Activated CD4-positive, alpha-beta T cell treated with anti-CD3 and anti-CD28 coated beads, Interleukin-2, amount 10 ng/mL, durations not matched to agents 7 days and 5 days (primary cell): ENCODE data around the gene GRK5. TPM values are rescaled to one million over a fixed set of nuclear protein-coding genes. Genes with fewer than 3 reads are reported as not detected.
A peak's percentile ranks its signal among the peaks of the same experiment; 100 is the strongest.

Experiments
- CTCF ChIA-PET: fragments of 350-600 bp; sonication (Branson Sonifier 250); formaldehyde crosslinking; loops from one replicate; lab custom pipeline; 2021; ENCODE audit warnings: antibody characterized with exemption; lab: Charles Lee
- POLR2A ChIA-PET: fragments of 350-600 bp; sonication (Branson Sonifier 250); formaldehyde crosslinking; loops from one replicate; lab custom pipeline; 2021; ENCODE audit warnings: antibody characterized with exemption; lab: Charles Lee
- DNase-seq: peaks from one replicate; pipeline ENCODE4 v3.0.0-alpha.2; 2020
- H3K27ac Mint-ChIP-seq: one replicate; pipeline ENCODE4 v1.8.0; 2021; ENCODE audit warnings: mild to moderate bottlenecking, moderate library complexity, mixed read lengths
- H3K27me3 Mint-ChIP-seq: one replicate; pipeline ENCODE4 v1.8.0; 2021; ENCODE audit warnings: mixed read lengths
- H3K36me3 Mint-ChIP-seq: one replicate; pipeline ENCODE4 v1.8.0; 2021; ENCODE audit warnings: low read depth, mixed read lengths
- H3K4me1 Mint-ChIP-seq: one replicate; pipeline ENCODE4 v1.8.0; 2021; ENCODE audit warnings: mixed read lengths
- H3K4me3 Mint-ChIP-seq: one replicate; pipeline ENCODE4 v1.8.0; 2021; ENCODE audit warnings: mild to moderate bottlenecking, moderate library complexity, mixed read lengths
- H3K9me3 Mint-ChIP-seq: one replicate; pipeline ENCODE4 v1.8.0; 2021; ENCODE audit warnings: mixed read lengths
- total RNA-seq, 2 experiments: library from RNA; stranded (reverse); gene quantifications; one replicate each; pipeline ENCODE4 v1.2.3, GENCODE V29; 2021

The GRK5 gene
- total RNA-seq, 2 experiments from 2014 or later, result 26.0 to 27.5 TPM

DNA sequence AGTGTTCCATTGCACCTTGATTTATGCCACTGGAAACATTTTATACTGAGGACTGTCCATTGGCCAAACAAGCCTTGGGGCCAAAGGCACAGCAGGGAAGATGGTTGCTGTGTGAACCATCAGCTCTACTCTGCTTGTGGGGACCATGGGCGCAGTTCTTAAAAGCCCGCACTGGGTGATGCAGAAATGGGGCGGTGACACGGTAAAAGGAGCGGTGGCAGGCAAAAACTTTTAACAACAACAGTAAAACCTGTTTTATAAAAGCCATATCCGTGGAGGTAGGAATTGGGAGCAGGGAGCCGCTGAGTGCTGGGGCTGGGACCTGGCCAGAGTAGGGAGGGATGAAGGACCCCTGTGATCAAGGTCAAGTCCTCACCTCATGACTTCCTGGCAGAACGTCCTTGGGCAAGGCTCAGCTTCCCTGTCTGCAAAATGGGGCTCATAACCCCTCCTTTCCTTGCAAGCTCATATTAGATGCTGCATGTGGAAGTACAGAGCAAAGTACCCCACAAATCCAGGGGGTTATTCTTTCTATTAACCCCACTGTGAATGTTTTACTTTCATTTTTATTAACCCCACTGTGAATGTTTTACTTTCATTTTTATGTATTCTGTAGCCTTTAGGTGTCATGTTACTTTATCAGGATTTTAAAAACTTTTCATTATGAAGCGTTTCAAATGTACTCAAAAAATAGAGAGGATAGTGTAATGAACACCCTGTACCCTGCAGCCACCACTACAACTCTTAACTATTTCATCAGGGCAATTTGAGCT, 78.3 kb downstream of the GRK5 start:
- no peaks in the 10 kb centered on the region for H3K27me3 Mint-ChIP-seq
- peak overlapping the region; percentile 54 for H3K4me3 Mint-ChIP-seq
- peak overlapping the region; percentile 85 for H3K27ac Mint-ChIP-seq
- DNase-seq, result no peak
- H3K4me1 Mint-ChIP-seq, result peaks cover 84% of the 10 kb centered on the region
- no peaks in the 10 kb centered on the region for H3K9me3 Mint-ChIP-seq
- H3K36me3 Mint-ChIP-seq, result peaks cover 1% of the 10 kb centered on the region
- ChIA-PET POLR2A (no interaction called here), CTCF (interaction anchor here (1.1 kb wide), 1 partner anchor 11 kb away, joined by 4 read pairs; no protein-coding TSS in a partner anchor)

DNA sequence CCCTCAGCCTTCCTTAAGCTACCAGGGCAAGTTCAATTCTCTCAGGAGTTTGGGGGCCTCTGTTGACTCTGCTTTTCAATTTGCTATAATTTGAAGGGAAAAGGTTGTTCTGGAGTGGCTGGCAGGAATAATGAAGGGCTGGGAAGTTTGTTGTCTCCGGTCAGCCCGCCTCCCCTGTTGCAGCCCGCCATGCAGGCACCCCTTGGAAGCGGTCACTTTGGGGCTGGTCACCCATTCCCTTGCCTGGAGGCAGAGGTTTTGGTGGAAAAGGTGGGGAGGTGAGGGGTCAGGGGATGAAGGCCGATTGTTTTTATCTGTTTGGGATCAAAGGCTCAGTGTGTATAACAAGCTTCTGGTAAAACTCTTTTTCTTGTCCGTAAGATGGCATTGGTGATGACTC, 79.1 kb downstream of the GRK5 start:
- no peaks in the 10 kb centered on the region for H3K27me3 Mint-ChIP-seq
- H3K27ac Mint-ChIP-seq, result peak overlapping the region; percentile 85
- no peak overlapping the region for H3K4me3 Mint-ChIP-seq
- no peak for DNase-seq
- H3K4me1 Mint-ChIP-seq, result peaks cover 85% of the 10 kb centered on the region
- no peaks in the 10 kb centered on the region for H3K9me3 Mint-ChIP-seq
- POLR2A ChIA-PET, result no interaction called here
- CTCF ChIA-PET, result interaction anchor here (0.7 to 1.0 kb wide), 2 partner anchors 16 to 146 kb away, joined by 4 read pairs; no protein-coding TSS in a partner anchor
- peaks cover 1% of the 10 kb centered on the region for H3K36me3 Mint-ChIP-seq

DNA sequence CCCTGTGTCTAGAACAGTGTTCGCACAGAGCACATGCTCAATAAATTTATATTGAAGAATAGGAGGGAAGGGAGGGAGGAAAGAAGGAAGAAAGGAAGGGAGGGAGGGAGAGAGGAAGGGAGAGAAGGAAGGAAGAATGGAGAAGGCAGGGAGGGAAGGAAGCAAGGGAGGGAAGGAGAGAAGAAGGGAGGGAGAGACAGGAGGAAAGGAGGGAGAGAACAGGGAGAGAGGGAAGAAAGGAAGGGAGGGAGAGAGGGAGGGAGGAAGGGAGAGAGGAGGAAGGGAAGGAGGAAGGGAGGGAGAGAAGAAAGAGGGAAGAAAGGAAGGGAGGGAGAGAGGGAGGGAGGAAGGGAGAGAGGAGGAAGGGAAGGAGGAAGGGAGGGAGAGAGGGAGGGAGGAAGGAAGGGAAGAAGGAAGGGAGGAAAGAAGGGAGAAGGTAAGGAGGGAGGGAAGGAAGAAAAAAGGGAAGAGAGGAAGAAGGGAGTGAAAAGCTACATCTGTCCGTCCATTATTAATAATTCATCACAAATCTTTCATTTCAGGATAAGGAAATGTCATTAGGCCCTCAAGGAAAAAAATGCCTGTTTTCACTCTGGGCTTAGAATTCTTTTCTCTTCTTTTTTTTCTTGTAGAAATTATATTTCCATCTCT, 79.7 kb downstream of the GRK5 start:
- DNase-seq, result no peak
- Mint-ChIP-seq H3K4me1 (peaks cover 84% of the 10 kb centered on the region), H3K9me3 (no peaks in the 10 kb centered on the region), H3K27ac (peak overlapping the region; percentile 85), H3K36me3 (peaks cover 1% of the 10 kb centered on the region), H3K27me3 (no peaks in the 10 kb centered on the region), H3K4me3 (no peak overlapping the region)
- POLR2A ChIA-PET, result no interaction called here
- CTCF ChIA-PET, result interaction anchor here (0.7 to 1.0 kb wide), 2 partner anchors 16 to 145 kb away, joined by 4 read pairs; no protein-coding TSS in a partner anchor

DNA sequence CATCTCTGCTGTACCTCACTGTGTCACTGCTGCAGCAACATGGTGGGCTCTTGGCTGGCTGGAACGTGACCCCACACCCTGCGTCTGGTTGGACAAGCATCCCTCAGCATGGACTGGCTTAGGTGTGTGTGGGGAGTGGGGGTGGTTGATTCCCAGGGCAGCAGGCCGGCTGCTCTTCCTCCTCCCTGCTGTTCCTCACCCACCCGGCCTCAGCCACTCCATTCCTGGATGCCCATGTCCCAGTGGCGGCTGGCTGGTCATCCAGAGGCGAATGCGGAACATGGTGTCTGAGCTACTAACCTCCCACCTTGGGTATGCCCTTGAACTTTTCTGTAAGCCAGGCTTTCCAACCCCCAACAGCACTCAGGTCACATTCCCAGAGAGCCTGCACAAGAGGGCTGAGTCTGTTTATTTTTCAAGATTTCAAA, 81.2 kb downstream of the GRK5 start:
- POLR2A ChIA-PET, result no interaction called here
- Mint-ChIP-seq H3K9me3 (no peaks in the 10 kb centered on the region), H3K27me3 (no peaks in the 10 kb centered on the region), H3K4me1 (peaks cover 91% of the 10 kb centered on the region), H3K36me3 (peaks cover 3% of the 10 kb centered on the region), H3K27ac (peak overlapping the region; percentile 7), H3K4me3 (no peak overlapping the region)
- CTCF ChIA-PET, result interaction anchor here (0.9 to 1.8 kb wide), 2 partner anchors 14 to 17 kb away, joined by 4 to 6 read pairs; no protein-coding TSS in a partner anchor
- no peak for DNase-seq

GRCh38 chr10:119289227-119289920, 82.0 kb downstream of the GRK5 start:
- peaks cover 5% of the 10 kb centered on the region for H3K36me3 Mint-ChIP-seq
- ChIA-PET POLR2A (no interaction called here), CTCF (interaction anchor here (0.5 to 1.8 kb wide), 5 partner anchors 13 to 194 kb away, joined by 3 to 6 read pairs (median 3); no protein-coding TSS in a partner anchor)
- DNase-seq, result no peak
- no peaks in the 10 kb centered on the region for H3K27me3 Mint-ChIP-seq
- no peaks in the 10 kb centered on the region for H3K9me3 Mint-ChIP-seq
- peak overlapping the region; percentile 65 for H3K27ac Mint-ChIP-seq
- peaks cover 90% of the 10 kb centered on the region for H3K4me1 Mint-ChIP-seq
- H3K4me3 Mint-ChIP-seq, result peak overlapping the region; percentile 4

- Mint-ChIP-seq H3K9me3 (no peaks in the 10 kb centered on the region), H3K27me3 (no peaks in the 10 kb centered on the region), H3K4me3 (peak overlapping the region; percentile 23), H3K36me3 (peaks cover 8% of the 10 kb centered on the region), H3K4me1 (peaks cover 79% of the 10 kb centered on the region), H3K27ac (no peak overlapping the region)
- ChIA-PET CTCF (interaction anchor here (0.6 to 1.8 kb wide), 3 partner anchors 11 to 111 kb away, joined by 3 to 6 read pairs (median 4); no protein-coding TSS in a partner anchor), POLR2A (no interaction called here)
- DNase-seq, result no peak
Measured at GRCh38 chr10:119290301-119291048, 83.1 kb downstream of the GRK5 start.

GRCh38 chr10:119291223-119291900, 84.0 kb downstream of the GRK5 start:
- peaks cover 70% of the 10 kb centered on the region for H3K4me1 Mint-ChIP-seq
- DNase-seq, result no peak
- H3K4me3 Mint-ChIP-seq, result no peak overlapping the region
- CTCF ChIA-PET, result no interaction called here
- no peak overlapping the region for H3K27ac Mint-ChIP-seq
- H3K9me3 Mint-ChIP-seq, result no peaks in the 10 kb centered on the region
- H3K27me3 Mint-ChIP-seq, result no peaks in the 10 kb centered on the region
- peaks cover 14% of the 10 kb centered on the region for H3K36me3 Mint-ChIP-seq
- POLR2A ChIA-PET, result no interaction called here

- DNase-seq, result no peak
- ChIA-PET CTCF (interaction anchor here (0.6 to 1.4 kb wide), 4 partner anchors 13 to 202 kb away, joined by 3 to 5 read pairs (median 4); no protein-coding TSS in a partner anchor), POLR2A (no interaction called here)
- H3K27me3 Mint-ChIP-seq, result no peaks in the 10 kb centered on the region
- peak overlapping the region; percentile 44 for H3K4me3 Mint-ChIP-seq
- peaks cover 59% of the 10 kb centered on the region for H3K4me1 Mint-ChIP-seq
- peaks cover 12% of the 10 kb centered on the region for H3K9me3 Mint-ChIP-seq
- peaks cover 29% of the 10 kb centered on the region for H3K36me3 Mint-ChIP-seq
- H3K27ac Mint-ChIP-seq, result peak overlapping the region; percentile 84
Measured at GRCh38 chr10:119292968-119293760, 85.8 kb downstream of the GRK5 start.

DNA sequence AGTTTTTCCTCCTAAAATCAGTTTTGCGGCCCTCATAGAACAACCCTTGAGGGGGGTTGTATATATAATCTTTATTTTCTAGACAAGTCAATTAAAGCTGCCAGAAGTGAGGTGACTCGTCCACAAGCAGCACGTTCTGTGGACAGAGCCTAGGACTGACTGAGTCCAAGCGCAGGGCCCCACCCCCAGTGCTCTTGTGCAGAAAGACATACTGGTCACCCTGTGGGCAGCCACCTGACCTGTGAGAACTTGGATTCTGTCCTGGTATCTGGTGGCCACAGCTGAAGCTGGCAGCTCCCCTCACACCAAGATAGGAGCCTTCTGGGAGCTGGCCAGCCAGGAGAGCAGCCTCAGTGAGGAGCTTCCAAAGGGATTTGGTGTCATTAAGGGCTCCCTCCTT, 89.3 kb downstream of the GRK5 start:
- Mint-ChIP-seq H3K4me3 (no peak overlapping the region), H3K27me3 (no peaks in the 10 kb centered on the region), H3K9me3 (peaks cover 12% of the 10 kb centered on the region), H3K36me3 (peaks cover 38% of the 10 kb centered on the region), H3K27ac (peak overlapping the region; percentile 25), H3K4me1 (peaks cover 60% of the 10 kb centered on the region)
- no peak for DNase-seq
- CTCF ChIA-PET, result interaction anchor here (1.2 to 1.3 kb wide), 3 partner anchors 9 to 13 kb away, joined by 3 to 5 read pairs (median 3); no protein-coding TSS in a partner anchor
- POLR2A ChIA-PET, result no interaction called here

DNA sequence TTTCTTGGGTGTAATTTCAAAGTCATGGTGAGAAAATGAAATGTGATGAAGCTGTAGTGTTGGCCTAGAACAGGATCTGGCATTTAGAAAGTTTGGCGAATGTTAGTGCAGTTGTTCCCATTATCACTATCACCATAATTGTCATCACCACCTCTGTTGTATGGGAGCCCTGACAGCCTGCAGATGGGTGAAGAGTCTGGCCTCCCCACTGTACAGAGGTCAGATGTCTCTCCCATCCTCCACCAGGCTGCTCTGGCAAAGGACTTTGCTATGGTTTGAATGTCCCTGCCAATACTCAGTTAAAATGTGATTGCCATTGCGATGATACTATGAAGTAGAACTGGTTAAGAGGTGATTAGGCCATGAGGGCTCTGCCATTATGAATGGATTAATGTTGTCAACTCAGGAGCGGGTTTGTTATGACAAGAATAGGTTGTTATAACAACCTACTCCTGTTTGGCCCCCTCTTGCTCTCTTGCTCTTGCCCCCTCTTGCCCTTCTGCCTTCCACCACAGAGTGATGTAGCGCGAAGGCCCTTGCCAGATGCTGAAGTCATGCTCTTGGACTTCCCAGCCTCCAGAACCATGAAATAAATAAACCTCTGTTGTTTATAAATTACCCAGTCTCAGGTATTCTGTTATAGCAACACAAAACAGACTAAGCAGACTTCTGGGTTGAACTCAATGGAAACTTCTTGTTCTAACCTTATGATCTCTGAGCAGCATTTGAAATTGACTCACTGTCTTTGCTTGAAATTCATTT, 90.0 kb downstream of the GRK5 start:
- CTCF ChIA-PET, result interaction anchor here (0.8 to 1.3 kb wide), 2 partner anchors 8 to 98 kb away, joined by 3 to 5 read pairs; no protein-coding TSS in a partner anchor
- Mint-ChIP-seq H3K9me3 (peaks cover 12% of the 10 kb centered on the region), H3K4me1 (peaks cover 61% of the 10 kb centered on the region), H3K4me3 (no peak overlapping the region), H3K27ac (no peak overlapping the region), H3K27me3 (no peaks in the 10 kb centered on the region), H3K36me3 (peaks cover 36% of the 10 kb centered on the region)
- POLR2A ChIA-PET, result no interaction called here
- DNase-seq, result no peak
